ENCODE measurements around the gene INSM2. TPM values are rescaled to one million over a fixed set of nuclear protein-coding genes. Genes with fewer than 3 reads are reported as not detected.

Gene INSM2
- total and polyA plus RNA-seq, 2 experiments from 2014 or later: not detected

DNA sequence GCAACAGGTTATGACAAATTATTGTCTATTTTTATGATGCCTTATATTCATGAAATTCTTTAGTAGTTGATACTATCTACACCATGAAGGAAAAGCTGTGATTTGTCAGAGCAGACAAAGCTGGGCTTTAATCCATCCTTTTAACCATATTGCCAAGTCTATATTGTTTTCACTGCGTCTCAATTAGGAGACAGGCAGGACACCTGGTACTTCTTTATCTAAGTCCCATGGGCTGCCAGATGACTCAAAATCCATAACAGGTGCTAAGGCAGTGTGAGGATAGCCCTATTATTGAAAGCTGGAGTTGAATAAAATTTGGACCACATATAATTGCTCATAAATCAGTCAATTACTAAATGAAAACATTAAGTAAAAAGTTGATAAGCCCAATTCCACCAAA is 22.6 kb downstream of the INSM2 start:
- no peaks in the 10 kb centered on the region for H3K9me3 ChIP-seq (ENCODE audit: low read depth)
- no peaks in the 10 kb centered on the region for H3K9me2 ChIP-seq (replicated peaks; ENCODE audit: insufficient read depth)
- H3K27ac ChIP-seq: no peak overlapping the region
- H2AFZ ChIP-seq: no peak overlapping the region
- no peaks in the 10 kb centered on the region for H4K20me1 ChIP-seq (ENCODE audit: insufficient read depth, poor library complexity, severe bottlenecking)
- H3K79me2 ChIP-seq: no peaks in the 10 kb centered on the region
- WGBS (ENCODE audit: low lambda C conversion rate, missing lambda C conversion rate): 100% methylated on average over 1 of the region's 1 CpG
- H3K27me3 ChIP-seq: no peaks in the 10 kb centered on the region
- no peaks in the 10 kb centered on the region for H3K4me1 ChIP-seq (ENCODE audit: insufficient read depth)
- H3K4me2 ChIP-seq: no peak overlapping the region
- H3K4me3 ChIP-seq: no peak overlapping the region
- no peak for TF ChIP-seq EZH2 (IDR thresholded peaks at IDR 0.05; ENCODE audit: borderline replicate concordance)
- TF ChIP-seq, protein P1, sequence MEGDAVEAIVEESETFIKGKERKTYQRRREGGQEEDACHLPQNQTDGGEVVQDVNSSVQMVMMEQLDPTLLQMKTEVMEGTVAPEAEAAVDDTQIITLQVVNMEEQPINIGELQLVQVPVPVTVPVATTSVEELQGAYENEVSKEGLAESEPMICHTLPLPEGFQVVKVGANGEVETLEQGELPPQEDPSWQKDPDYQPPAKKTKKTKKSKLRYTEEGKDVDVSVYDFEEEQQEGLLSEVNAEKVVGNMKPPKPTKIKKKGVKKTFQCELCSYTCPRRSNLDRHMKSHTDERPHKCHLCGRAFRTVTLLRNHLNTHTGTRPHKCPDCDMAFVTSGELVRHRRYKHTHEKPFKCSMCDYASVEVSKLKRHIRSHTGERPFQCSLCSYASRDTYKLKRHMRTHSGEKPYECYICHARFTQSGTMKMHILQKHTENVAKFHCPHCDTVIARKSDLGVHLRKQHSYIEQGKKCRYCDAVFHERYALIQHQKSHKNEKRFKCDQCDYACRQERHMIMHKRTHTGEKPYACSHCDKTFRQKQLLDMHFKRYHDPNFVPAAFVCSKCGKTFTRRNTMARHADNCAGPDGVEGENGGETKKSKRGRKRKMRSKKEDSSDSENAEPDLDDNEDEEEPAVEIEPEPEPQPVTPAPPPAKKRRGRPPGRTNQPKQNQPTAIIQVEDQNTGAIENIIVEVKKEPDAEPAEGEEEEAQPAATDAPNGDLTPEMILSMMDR (IDR thresholded peaks at IDR 0.05; ENCODE audit: poor library complexity): no peak
- no peak for TF ChIP-seq EZH2phosphoT487 (IDR thresholded peaks at IDR 0.05; ENCODE audit: low read depth, severe bottlenecking, unreplicated experiment)
- no peaks in the 10 kb centered on the region for H3K36me3 ChIP-seq (replicated peaks; ENCODE audit: insufficient read depth, low read depth)
- DNase-seq (ENCODE audit: low spot score): no peak

- DNase-seq (ENCODE audit: low spot score): no peak
- Histone ChIP-seq H3K27me3 (no peaks in the 10 kb centered on the region), H3K4me1 (ENCODE audit: insufficient read depth) (no peaks in the 10 kb centered on the region), H3K9me2 (replicated peaks; ENCODE audit: insufficient read depth) (no peaks in the 10 kb centered on the region), H3K4me3 (no peak overlapping the region), H2AFZ (no peak overlapping the region), H3K4me2 (no peak overlapping the region), H4K20me1 (ENCODE audit: insufficient read depth, poor library complexity, severe bottlenecking) (no peaks in the 10 kb centered on the region), H3K79me2 (no peaks in the 10 kb centered on the region), H3K36me3 (replicated peaks; ENCODE audit: insufficient read depth, low read depth) (no peaks in the 10 kb centered on the region), H3K9me3 (ENCODE audit: low read depth) (no peaks in the 10 kb centered on the region), H3K27ac (no peak overlapping the region)
- no peak for TF ChIP-seq EZH2phosphoT487 (IDR thresholded peaks at IDR 0.05; ENCODE audit: low read depth, severe bottlenecking, unreplicated experiment)
- TF ChIP-seq, protein P1 (IDR thresholded peaks at IDR 0.05; ENCODE audit: poor library complexity): no peak
These were observed 23.3 kb downstream of the INSM2 start for GRCh38 chr14:35557221-35557747.

GRCh38 chr14:35558680-35559079 is 24.7 kb downstream of the INSM2 start:
- Histone ChIP-seq H2AFZ (no peak overlapping the region), H3K27me3 (no peaks in the 10 kb centered on the region), H3K79me2 (no peaks in the 10 kb centered on the region), H3K27ac (no peak overlapping the region), H3K9me3 (ENCODE audit: low read depth) (no peaks in the 10 kb centered on the region), H3K4me1 (ENCODE audit: insufficient read depth) (no peaks in the 10 kb centered on the region), H3K4me3 (no peak overlapping the region), H4K20me1 (ENCODE audit: insufficient read depth, poor library complexity, severe bottlenecking) (no peaks in the 10 kb centered on the region), H3K9me2 (replicated peaks; ENCODE audit: insufficient read depth) (no peaks in the 10 kb centered on the region), H3K4me2 (no peak overlapping the region), H3K36me3 (replicated peaks; ENCODE audit: insufficient read depth, low read depth) (no peaks in the 10 kb centered on the region)
- 67% methylated on average over 2 of the region's 2 CpGs for WGBS (ENCODE audit: low lambda C conversion rate, missing lambda C conversion rate)
- DNase-seq (ENCODE audit: low spot score): no peak
- TF ChIP-seq EZH2 (IDR thresholded peaks at IDR 0.05; ENCODE audit: borderline replicate concordance) (no peak), EZH2phosphoT487 (IDR thresholded peaks at IDR 0.05; ENCODE audit: low read depth, severe bottlenecking, unreplicated experiment) (no peak)
- TF ChIP-seq, protein P1 (IDR thresholded peaks at IDR 0.05; ENCODE audit: poor library complexity): no peak
